Measurements from ENCODE around the gene GLIS1.

Gene GLIS1

GRCh38 chr1:53698384-53698980 is 40.5 kb downstream of the GLIS1 start:
- Histone ChIP-seq H3K4me3 (ENCODE audit: insufficient read depth in 1 of 2, low read depth in 1 of 2, low read length in 2 of 2) (no peak overlapping the region), H2BK15ac (ENCODE audit: low read depth, poor library complexity, severe bottlenecking) (no peak overlapping the region), H2BK12ac (ENCODE audit: low read length in 2 of 2) (no peak overlapping the region), H3K27ac (ENCODE audit: low read length, poor library complexity, severe bottlenecking) (no peak overlapping the region), H3K18ac (ENCODE audit: low read depth in 1 of 2, low read length in 2 of 2) (peak overlapping the region in 1 of 2 experiments; percentile 46), H3K9ac (ENCODE audit: low read length) (no peak overlapping the region), H2BK5ac (ENCODE audit: low read depth, low read length, poor library complexity, severe bottlenecking) (no peak overlapping the region), H3K23ac (ENCODE audit: low read length in 2 of 2) (no peak overlapping the region), H3K36me3 (ENCODE audit: control insufficient read depth in 1 of 2, insufficient read depth in 2 of 2, low read depth in 1 of 2, low read length in 2 of 2) (peaks cover 0 to 12% of the 10 kb centered on the region in 2 experiments), H2BK120ac (ENCODE audit: low read depth, low read length) (no peak overlapping the region), H3K27me3 (ENCODE audit: control insufficient read depth in 1 of 2, insufficient read depth in 1 of 2, low read length in 2 of 2) (peaks cover 0 to 39% of the 10 kb centered on the region in 2 experiments), H3K4me2 (ENCODE audit: low read length, poor library complexity, severe bottlenecking) (no peak overlapping the region), H4K8ac (ENCODE audit: low read length) (no peak overlapping the region), H3K79me1 (replicated peaks; ENCODE audit: low read length, poor library complexity, severe bottlenecking) (peaks cover 21% of the 10 kb centered on the region), H3K9me3 (ENCODE audit: control insufficient read depth, low read length) (peaks cover 7% of the 10 kb centered on the region), H2AFZ (ENCODE audit: low read depth, low read length) (no peak overlapping the region), H3K4me1 (ENCODE audit: control insufficient read depth, insufficient read depth, low read depth, low read length) (peaks cover 31% of the 10 kb centered on the region), H4K91ac (ENCODE audit: low read length) (no peak overlapping the region), H2AK5ac (ENCODE audit: low read length, severe bottlenecking) (no peak overlapping the region), H3K14ac (ENCODE audit: low read length in 2 of 2) (no peak overlapping the region), H3K4ac (ENCODE audit: low read depth in 1 of 2, low read length in 2 of 2) (no peak overlapping the region)
- no peak for DNase-seq
- WGBS, result 74% methylated on average over 7 of the region's 7 CpGs

- no peak overlapping the region for H3K4ac ChIP-seq (ENCODE audit: low read depth in 1 of 2, low read length in 2 of 2)
- H2BK15ac ChIP-seq (ENCODE audit: low read depth, poor library complexity, severe bottlenecking), result no peak overlapping the region
- no peak overlapping the region for H3K4me2 ChIP-seq (ENCODE audit: low read length, poor library complexity, severe bottlenecking)
- no peak overlapping the region for H3K23ac ChIP-seq (ENCODE audit: low read length in 2 of 2)
- peaks cover 0 to 44% of the 10 kb centered on the region in 2 experiments for H3K27me3 ChIP-seq (ENCODE audit: control insufficient read depth in 1 of 2, insufficient read depth in 1 of 2, low read length in 2 of 2)
- H3K36me3 ChIP-seq (ENCODE audit: control insufficient read depth in 1 of 2, insufficient read depth in 2 of 2, low read depth in 1 of 2, low read length in 2 of 2), result peaks cover 0 to 14% of the 10 kb centered on the region in 2 experiments
- no peak overlapping the region for H3K4me3 ChIP-seq (ENCODE audit: insufficient read depth in 1 of 2, low read depth in 1 of 2, low read length in 2 of 2)
- no peak overlapping the region for H3K14ac ChIP-seq (ENCODE audit: low read length in 2 of 2)
- no peak overlapping the region for H3K9ac ChIP-seq (ENCODE audit: low read length)
- no peak overlapping the region for H2BK5ac ChIP-seq (ENCODE audit: low read depth, low read length, poor library complexity, severe bottlenecking)
- H3K4me1 ChIP-seq (ENCODE audit: control insufficient read depth, insufficient read depth, low read depth, low read length), result peaks cover 34% of the 10 kb centered on the region
- 22% methylated on average over 14 of the region's 14 CpGs for WGBS
- H3K79me1 ChIP-seq (replicated peaks; ENCODE audit: low read length, poor library complexity, severe bottlenecking), result peaks cover 27% of the 10 kb centered on the region
- H2BK120ac ChIP-seq (ENCODE audit: low read depth, low read length), result no peak overlapping the region
- no peak overlapping the region for H4K91ac ChIP-seq (ENCODE audit: low read length)
- H4K8ac ChIP-seq (ENCODE audit: low read length), result no peak overlapping the region
- H2AFZ ChIP-seq (ENCODE audit: low read depth, low read length), result no peak overlapping the region
- H2AK5ac ChIP-seq (ENCODE audit: low read length, severe bottlenecking), result no peak overlapping the region
- DNase-seq, result peak; percentile 76
- no peak overlapping the region for H3K27ac ChIP-seq (ENCODE audit: low read length, poor library complexity, severe bottlenecking)
- no peak overlapping the region for H2BK12ac ChIP-seq (ENCODE audit: low read length in 2 of 2)
- no peak overlapping the region for H3K18ac ChIP-seq (ENCODE audit: low read depth in 1 of 2, low read length in 2 of 2)
- peaks cover 7% of the 10 kb centered on the region for H3K9me3 ChIP-seq (ENCODE audit: control insufficient read depth, low read length)
These were observed 41.1 kb downstream of the GLIS1 start for GRCh38 chr1:53697721-53698383.

- Histone ChIP-seq H3K27me3 (ENCODE audit: control insufficient read depth in 1 of 2, insufficient read depth in 1 of 2, low read length in 2 of 2) (peaks cover 0 to 49% of the 10 kb centered on the region in 2 experiments), H3K9ac (ENCODE audit: low read length) (no peak overlapping the region), H3K14ac (ENCODE audit: low read length in 2 of 2) (no peak overlapping the region), H2BK5ac (ENCODE audit: low read depth, low read length, poor library complexity, severe bottlenecking) (no peak overlapping the region), H4K91ac (ENCODE audit: low read length) (no peak overlapping the region), H2BK15ac (ENCODE audit: low read depth, poor library complexity, severe bottlenecking) (no peak overlapping the region), H3K18ac (ENCODE audit: low read depth in 1 of 2, low read length in 2 of 2) (no peak overlapping the region), H3K9me3 (ENCODE audit: control insufficient read depth, low read length) (peaks cover 7% of the 10 kb centered on the region), H3K23ac (ENCODE audit: low read length in 2 of 2) (no peak overlapping the region), H3K4me2 (ENCODE audit: low read length, poor library complexity, severe bottlenecking) (no peak overlapping the region), H3K4me1 (ENCODE audit: control insufficient read depth, insufficient read depth, low read depth, low read length) (peaks cover 30% of the 10 kb centered on the region), H2AK5ac (ENCODE audit: low read length, severe bottlenecking) (no peak overlapping the region), H3K4me3 (ENCODE audit: insufficient read depth in 1 of 2, low read depth in 1 of 2, low read length in 2 of 2) (no peak overlapping the region), H3K27ac (ENCODE audit: low read length, poor library complexity, severe bottlenecking) (no peak overlapping the region), H2BK12ac (ENCODE audit: low read length in 2 of 2) (no peak overlapping the region), H4K8ac (ENCODE audit: low read length) (no peak overlapping the region), H3K36me3 (ENCODE audit: control insufficient read depth in 1 of 2, insufficient read depth in 2 of 2, low read depth in 1 of 2, low read length in 2 of 2) (peaks cover 0 to 11% of the 10 kb centered on the region in 2 experiments), H2AFZ (ENCODE audit: low read depth, low read length) (no peak overlapping the region), H3K79me1 (replicated peaks; ENCODE audit: low read length, poor library complexity, severe bottlenecking) (peaks cover 32% of the 10 kb centered on the region), H3K4ac (ENCODE audit: low read depth in 1 of 2, low read length in 2 of 2) (no peak overlapping the region), H2BK120ac (ENCODE audit: low read depth, low read length) (no peak overlapping the region)
- 100% methylated on average over 2 of the region's 2 CpGs for WGBS
- no peak for DNase-seq
These were observed 42.0 kb downstream of the GLIS1 start for GRCh38 chr1:53696990-53697389.

- no peak overlapping the region for H3K18ac ChIP-seq (ENCODE audit: low read depth in 1 of 2, low read length in 2 of 2)
- H3K14ac ChIP-seq (ENCODE audit: low read length in 2 of 2), result no peak overlapping the region
- H3K36me3 ChIP-seq (ENCODE audit: control insufficient read depth in 1 of 2, insufficient read depth in 2 of 2, low read depth in 1 of 2, low read length in 2 of 2), result peaks cover 0 to 10% of the 10 kb centered on the region in 2 experiments
- H3K4me2 ChIP-seq (ENCODE audit: low read length, poor library complexity, severe bottlenecking), result no peak overlapping the region
- H4K8ac ChIP-seq (ENCODE audit: low read length), result no peak overlapping the region
- no peak overlapping the region for H3K4me3 ChIP-seq (ENCODE audit: insufficient read depth in 1 of 2, low read depth in 1 of 2, low read length in 2 of 2)
- no peak overlapping the region for H3K9ac ChIP-seq (ENCODE audit: low read length)
- no peak overlapping the region for H2AK5ac ChIP-seq (ENCODE audit: low read length, severe bottlenecking)
- H2BK5ac ChIP-seq (ENCODE audit: low read depth, low read length, poor library complexity, severe bottlenecking), result no peak overlapping the region
- H3K23ac ChIP-seq (ENCODE audit: low read length in 2 of 2), result no peak overlapping the region
- H3K27ac ChIP-seq (ENCODE audit: low read length, poor library complexity, severe bottlenecking), result no peak overlapping the region
- no peak overlapping the region for H2BK12ac ChIP-seq (ENCODE audit: low read length in 2 of 2)
- H2AFZ ChIP-seq (ENCODE audit: low read depth, low read length), result no peak overlapping the region
- no peak overlapping the region for H3K4ac ChIP-seq (ENCODE audit: low read depth in 1 of 2, low read length in 2 of 2)
- no peak for DNase-seq
- WGBS, result 86% methylated on average over 11 of the region's 11 CpGs
- peaks cover 31% of the 10 kb centered on the region for H3K79me1 ChIP-seq (replicated peaks; ENCODE audit: low read length, poor library complexity, severe bottlenecking)
- H2BK120ac ChIP-seq (ENCODE audit: low read depth, low read length), result no peak overlapping the region
- H2BK15ac ChIP-seq (ENCODE audit: low read depth, poor library complexity, severe bottlenecking), result no peak overlapping the region
- peaks cover 30% of the 10 kb centered on the region for H3K4me1 ChIP-seq (ENCODE audit: control insufficient read depth, insufficient read depth, low read depth, low read length)
- peaks cover 0 to 53% of the 10 kb centered on the region in 2 experiments for H3K27me3 ChIP-seq (ENCODE audit: control insufficient read depth in 1 of 2, insufficient read depth in 1 of 2, low read length in 2 of 2)
- H3K9me3 ChIP-seq (ENCODE audit: control insufficient read depth, low read length), result peaks cover 7% of the 10 kb centered on the region
- no peak overlapping the region for H4K91ac ChIP-seq (ENCODE audit: low read length)
These were observed 42.4 kb downstream of the GLIS1 start for GRCh38 chr1:53696571-53696970.
